ENCODE measurements around the gene PHKA1. TPM values are rescaled to one million over a fixed set of nuclear protein-coding genes. Genes with fewer than 3 reads are reported as not detected.

The PHKA1 gene
- total RNA-seq, 2 experiments from 2014 or later = 0.09 TPM; not detected in 1

- intact Hi-C loops (cut with micrococcal nuclease; ENCODE audit: unreplicated experiment) = no loop called here
- H3K9me3 ChIP-seq (ENCODE audit: low read length) = no peaks in the 10 kb centered on the region
- no TSS peak for BruUV-seq (replicated peaks)
- no peaks in the 10 kb centered on the region for H3K36me3 ChIP-seq (ENCODE audit: insufficient read depth, low read length)
- H3K4me1 ChIP-seq (ENCODE audit: insufficient read depth, low read length, poor library complexity, severe bottlenecking) = no peaks in the 10 kb centered on the region
- no peak overlapping the region for H3K4me2 ChIP-seq (ENCODE audit: low read length)
- no peak overlapping the region for H2AFZ ChIP-seq (ENCODE audit: low read length)
- DNase-seq (ENCODE audit: low spot score) = no peak
- H3K4me3 ChIP-seq (ENCODE audit: low read depth, low read length, poor library complexity, severe bottlenecking) = no peak overlapping the region
- H3K9me2 ChIP-seq (ENCODE audit: insufficient read depth, low read length) = no peaks in the 10 kb centered on the region
- no peaks in the 10 kb centered on the region for H4K20me1 ChIP-seq (ENCODE audit: insufficient read depth, low read length)
- H3K79me2 ChIP-seq (ENCODE audit: insufficient read depth, low read depth, low read length) = no peaks in the 10 kb centered on the region
- TF ChIP-seq CTCF (conservative IDR thresholded peaks at IDR 0.05; ENCODE audit: low read length) (no peak), EZH2phosphoT487 (IDR thresholded peaks at IDR 0.05; ENCODE audit: borderline replicate concordance, low read depth, low read length) (no peak)
- H3K27ac ChIP-seq (ENCODE audit: low read depth, low read length, poor library complexity, severe bottlenecking) = no peak overlapping the region
- POLR2A ChIA-PET = no interaction called here
- CTCF ChIA-PET (ENCODE audit: unreplicated experiment) = no interaction called here
These were observed 8.3 kb downstream of the PHKA1 start for GRCh38 chrX:72705814-72706213.

- Histone ChIP-seq H3K4me1 (ENCODE audit: insufficient read depth, low read length, poor library complexity, severe bottlenecking) (no peaks in the 10 kb centered on the region), H3K9me3 (ENCODE audit: low read length) (no peaks in the 10 kb centered on the region), H4K20me1 (ENCODE audit: insufficient read depth, low read length) (no peaks in the 10 kb centered on the region), H3K4me3 (ENCODE audit: low read depth, low read length, poor library complexity, severe bottlenecking) (no peak overlapping the region), H3K27ac (ENCODE audit: low read depth, low read length, poor library complexity, severe bottlenecking) (no peak overlapping the region), H3K79me2 (ENCODE audit: insufficient read depth, low read depth, low read length) (no peaks in the 10 kb centered on the region), H3K36me3 (ENCODE audit: insufficient read depth, low read length) (no peaks in the 10 kb centered on the region), H3K4me2 (ENCODE audit: low read length) (no peak overlapping the region), H3K9me2 (ENCODE audit: insufficient read depth, low read length) (no peaks in the 10 kb centered on the region), H2AFZ (ENCODE audit: low read length) (no peak overlapping the region)
- no TSS peak for BruUV-seq (replicated peaks)
- POLR2A ChIA-PET = no interaction called here
- CTCF ChIA-PET (ENCODE audit: unreplicated experiment) = no interaction called here
- TF ChIP-seq EZH2phosphoT487 (IDR thresholded peaks at IDR 0.05; ENCODE audit: borderline replicate concordance, low read depth, low read length) (no peak), CTCF (conservative IDR thresholded peaks at IDR 0.05; ENCODE audit: low read length) (no peak)
- DNase-seq (ENCODE audit: low spot score) = no peak
- intact Hi-C loops (cut with micrococcal nuclease; ENCODE audit: unreplicated experiment) = no loop called here
These were observed 9.0 kb downstream of the PHKA1 start for GRCh38 chrX:72705111-72705510.

- no peaks in the 10 kb centered on the region for H3K9me2 ChIP-seq (ENCODE audit: insufficient read depth, low read length)
- no peak overlapping the region for H3K4me2 ChIP-seq (ENCODE audit: low read length)
- H3K79me2 ChIP-seq (ENCODE audit: insufficient read depth, low read depth, low read length) = no peaks in the 10 kb centered on the region
- no TSS peak for BruUV-seq (replicated peaks)
- H3K36me3 ChIP-seq (ENCODE audit: insufficient read depth, low read length) = no peaks in the 10 kb centered on the region
- no peak for DNase-seq (ENCODE audit: low spot score)
- intact Hi-C loops (cut with micrococcal nuclease; ENCODE audit: unreplicated experiment) = no loop called here
- CTCF ChIA-PET (ENCODE audit: unreplicated experiment) = no interaction called here
- H3K9me3 ChIP-seq (ENCODE audit: low read length) = no peaks in the 10 kb centered on the region
- H2AFZ ChIP-seq (ENCODE audit: low read length) = no peak overlapping the region
- H3K4me1 ChIP-seq (ENCODE audit: insufficient read depth, low read length, poor library complexity, severe bottlenecking) = no peaks in the 10 kb centered on the region
- H4K20me1 ChIP-seq (ENCODE audit: insufficient read depth, low read length) = no peaks in the 10 kb centered on the region
- POLR2A ChIA-PET = no interaction called here
- no peak overlapping the region for H3K4me3 ChIP-seq (ENCODE audit: low read depth, low read length, poor library complexity, severe bottlenecking)
- no peak overlapping the region for H3K27ac ChIP-seq (ENCODE audit: low read depth, low read length, poor library complexity, severe bottlenecking)
- no peak for TF ChIP-seq CTCF (conservative IDR thresholded peaks at IDR 0.05; ENCODE audit: low read length)
- no peak for TF ChIP-seq EZH2phosphoT487 (IDR thresholded peaks at IDR 0.05; ENCODE audit: borderline replicate concordance, low read depth, low read length)
These were observed 19.9 kb downstream of the PHKA1 start for GRCh38 chrX:72694170-72694569.
